Common myeloid progenitor, CD34-positive (primary cell): ENCODE results near the gene MED12.

Experiments
- CTCF ChIA-PET: fragments of 350-600 bp; sonication (Branson Sonifier 250); formaldehyde crosslinking; loops from one replicate; lab custom pipeline; 2021; ENCODE audit warnings: antibody characterized with exemption; lab: Charles Lee
- POLR2A ChIA-PET: fragments of 350-600 bp; sonication (Branson Sonifier 250); formaldehyde crosslinking; loops from one replicate; lab custom pipeline; 2021; ENCODE audit warnings: antibody characterized with exemption; lab: Charles Lee
- DNase-seq, 3 donors: peaks; one replicate each; pipeline versions ENCODE4 v3.0.0 to v3.0.0-alpha.2; 2013
- H3K27ac ChIP-seq, 2 experiments: 1 replicate in 1 of 2; 2 replicates in 1 of 2; pipeline ENCODE4 v1.7.0; 2013; ENCODE audit warnings: inconsistent platforms in 2 of 2, low read length in 2 of 2, mild to moderate bottlenecking in 2 of 2, low read depth in 1 of 2, moderate library complexity in 1 of 2; ENCODE audit not compliant: severe bottlenecking in 2 of 2, insufficient read depth in 1 of 2, poor library complexity in 1 of 2
- H3K27me3 ChIP-seq, 5 experiments: replicated peaks in 2 of 5; 1 replicate in 3 of 5; 2 replicates in 2 of 5; pipeline versions ENCODE4 v1.6.1 to v1.7.0; 2013; ENCODE audit warnings: low read length in 4 of 5, mild to moderate bottlenecking in 2 of 5, moderate library complexity in 2 of 5, inconsistent platforms in 1 of 5; ENCODE audit not compliant: insufficient read depth in 5 of 5, control insufficient read depth in 4 of 5
- H3K36me3 ChIP-seq, 4 experiments: 1 replicate in 2 of 4; 2 replicates in 2 of 4; pipeline versions ENCODE4 v1.6.1 to v1.7.0; 2013; ENCODE audit warnings: low read length in 3 of 4, control low read depth in 1 of 4, mild to moderate bottlenecking in 1 of 4; ENCODE audit not compliant: control insufficient read depth in 4 of 4, insufficient read depth in 4 of 4
- H3K4me1 ChIP-seq, 4 experiments: 1 replicate in 3 of 4; 2 replicates in 1 of 4; pipeline versions ENCODE4 v1.6.1 to v1.7.1; 2013; ENCODE audit warnings: low read length in 3 of 4, mild to moderate bottlenecking in 3 of 4, control low read depth in 1 of 4, inconsistent platforms in 1 of 4, moderate library complexity in 1 of 4; ENCODE audit not compliant: control insufficient read depth in 4 of 4, insufficient read depth in 4 of 4; ENCODE audit errors: control extremely low read depth in 1 of 4
- H3K4me3 ChIP-seq, 7 experiments: 1 replicate in 4 of 7; 2 replicates in 3 of 7; pipeline versions ENCODE4 v1.5.1 to v1.7.0; 2013; ENCODE audit warnings: mild to moderate bottlenecking in 7 of 7, low read length in 6 of 7, moderate library complexity in 6 of 7, inconsistent platforms in 2 of 7, low read depth in 2 of 7, control low read depth in 1 of 7; ENCODE audit not compliant: insufficient read depth in 4 of 7, control insufficient read depth in 1 of 7; ENCODE audit errors: extremely low read depth in 1 of 7
- H3K9me3 ChIP-seq, 5 experiments: 1 replicate in 4 of 5; 2 replicates in 1 of 5; pipeline versions ENCODE4 v1.6.1 to v1.7.1; 2013; ENCODE audit warnings: low read length in 4 of 5, mild to moderate bottlenecking in 2 of 5, inconsistent platforms in 1 of 5, low read depth in 1 of 5, moderate library complexity in 1 of 5; ENCODE audit not compliant: control insufficient read depth in 4 of 5, insufficient read depth in 2 of 5; ENCODE audit errors: control extremely low read depth in 1 of 5
- WGBS: methylation state at CpG from one replicate; pipeline ENCODE4 v1.1.5; 2013; ENCODE audit not compliant: insufficient coverage; 5-methylcytosine and 5-hydroxymethylcytosine counted together

Gene MED12

DNA sequence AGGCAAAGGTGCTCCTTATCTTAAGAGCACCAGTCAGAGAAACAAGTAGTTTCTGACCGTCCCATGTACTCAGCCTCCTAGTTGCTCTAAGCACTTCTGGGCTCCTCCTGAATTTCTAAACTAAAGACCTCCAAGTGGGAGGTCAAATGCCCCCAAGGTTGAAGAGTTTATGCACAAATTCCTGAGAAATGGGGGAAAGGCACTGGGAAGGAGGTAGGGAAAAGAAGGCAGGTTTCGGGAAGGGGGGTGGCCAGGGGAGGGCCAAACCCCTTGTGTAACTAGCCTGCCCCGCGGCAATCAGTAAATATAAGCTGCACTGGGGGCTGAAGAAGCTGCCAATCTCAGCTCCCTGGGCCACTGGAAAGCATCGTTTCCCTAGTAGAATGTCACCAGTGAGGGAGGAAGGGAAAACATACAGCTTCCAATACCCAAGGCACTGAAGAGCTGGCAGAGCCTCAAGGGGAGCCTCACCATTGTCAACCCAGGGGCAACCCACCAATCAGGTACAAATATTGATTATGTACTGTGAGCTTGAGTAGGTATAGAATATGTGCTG, 19.4 kb upstream of the MED12 start:
- Histone ChIP-seq H3K4me1 (peaks cover 0 to 59% (median 41%) of the 10 kb centered on the region in 4 experiments), H3K4me3 (no peak overlapping the region), H3K9me3 (no peaks in the 10 kb centered on the region), H3K27ac (no peak overlapping the region), H3K27me3 (peaks cover 0 to 20% (median 0%) of the 10 kb centered on the region in 5 experiments), H3K36me3 (peaks cover 0 to 5% (median 0%) of the 10 kb centered on the region in 4 experiments)
- WGBS, result 76% methylated on average over 4 of the region's 5 CpGs
- CTCF ChIA-PET, result interaction anchor here (0.9 to 8.3 kb wide), 8 partner anchors 9 to 81 kb away, joined by 3 to 109 read pairs (median 6); partner anchors contain the start of genes IL2RG and MED12
- DNase-seq, result no peak
- POLR2A ChIA-PET, result no interaction called here

DNA sequence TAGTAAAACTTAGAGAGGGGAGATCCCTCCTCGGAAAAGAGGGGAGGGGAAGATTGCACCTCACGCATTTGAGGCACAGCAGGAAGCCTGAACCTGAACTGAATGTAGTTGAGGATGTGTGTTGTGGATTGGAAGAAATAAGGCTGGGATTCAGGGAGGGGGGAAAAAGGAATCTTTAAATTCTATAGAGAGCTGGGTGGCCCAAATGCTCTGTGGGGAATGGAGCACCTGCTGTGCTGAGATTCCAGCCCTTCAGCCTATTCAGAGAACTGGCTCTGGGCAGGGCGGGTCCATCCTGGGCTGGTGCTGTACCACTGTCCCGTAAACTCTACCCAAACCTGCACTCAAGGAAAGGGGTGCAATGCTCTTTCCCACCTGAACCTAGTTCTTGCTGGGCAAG, 18.7 kb upstream of the MED12 start:
- Histone ChIP-seq H3K4me3 (no peak overlapping the region), H3K27ac (no peak overlapping the region), H3K9me3 (no peaks in the 10 kb centered on the region), H3K27me3 (peaks cover 0 to 23% (median 0%) of the 10 kb centered on the region in 5 experiments), H3K36me3 (peaks cover 0 to 5% (median 0%) of the 10 kb centered on the region in 4 experiments), H3K4me1 (peaks cover 6 to 66% (median 48%) of the 10 kb centered on the region in 4 experiments)
- ChIA-PET CTCF (interaction anchor here (0.9 to 8.3 kb wide), 8 partner anchors 10 to 81 kb away, joined by 3 to 109 read pairs (median 6); partner anchors contain the start of genes IL2RG and MED12), POLR2A (interaction anchor here (1.1 kb wide), 1 partner anchor 31 kb away, joined by 3 read pairs; no protein-coding TSS in a partner anchor)
- DNase-seq, result no peak
- WGBS, result 70% methylated on average over 4 of the region's 4 CpGs

DNA sequence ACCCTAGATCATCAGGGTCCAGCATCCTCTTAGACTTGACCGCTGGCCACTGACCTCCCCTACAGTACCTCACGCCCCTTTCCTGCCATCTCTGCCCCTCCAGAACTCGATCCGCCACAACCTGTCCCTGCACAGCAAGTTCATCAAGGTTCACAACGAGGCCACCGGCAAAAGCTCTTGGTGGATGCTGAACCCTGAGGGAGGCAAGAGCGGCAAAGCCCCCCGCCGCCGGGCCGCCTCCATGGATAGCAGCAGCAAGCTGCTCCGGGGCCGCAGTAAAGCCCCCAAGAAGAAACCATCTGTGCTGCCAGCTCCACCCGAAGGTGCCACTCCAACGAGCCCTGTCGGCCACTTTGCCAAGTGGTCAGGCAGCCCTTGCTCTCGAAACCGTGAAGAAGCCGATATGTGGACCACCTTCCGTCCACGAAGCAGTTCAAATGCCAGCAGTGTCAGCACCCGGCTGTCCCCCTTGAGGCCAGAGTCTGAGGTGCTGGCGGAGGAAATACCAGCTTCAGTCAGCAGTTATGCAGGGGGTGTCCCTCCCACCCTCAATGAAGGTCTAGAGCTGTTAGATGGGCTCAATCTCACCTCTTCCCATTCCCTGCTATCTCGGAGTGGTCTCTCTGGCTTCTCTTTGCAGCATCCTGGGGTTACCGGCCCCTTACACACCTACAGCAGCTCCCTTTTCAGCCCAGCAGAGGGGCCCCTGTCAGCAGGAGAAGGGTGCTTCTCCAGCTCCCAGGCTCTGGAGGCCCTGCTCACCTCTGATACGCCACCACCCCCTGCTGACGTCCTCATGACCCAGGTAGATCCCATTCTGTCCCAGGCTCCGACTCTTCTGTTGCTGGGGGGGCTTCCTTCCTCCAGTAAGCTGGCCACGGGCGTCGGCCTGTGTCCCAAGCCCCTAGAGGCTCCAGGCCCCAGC, 17.6 kb upstream of the MED12 start:
- CTCF ChIA-PET, result interaction anchor here (0.9 to 8.3 kb wide), 12 partner anchors 10 to 102 kb away, joined by 3 to 109 read pairs (median 6); partner anchors contain the start of genes IL2RG and MED12
- no peak overlapping the region for H3K4me3 ChIP-seq
- peaks cover 8 to 66% (median 51%) of the 10 kb centered on the region in 4 experiments for H3K4me1 ChIP-seq
- peaks cover 0 to 15% (median 0%) of the 10 kb centered on the region in 5 experiments for H3K27me3 ChIP-seq
- no peak overlapping the region for H3K27ac ChIP-seq
- POLR2A ChIA-PET, result interaction anchor here (0.9 to 1.2 kb wide), 3 partner anchors 18 to 29 kb away, joined by 3 to 14 read pairs (median 3); partner anchors contain the start of gene MED12
- peaks cover 0 to 5% (median 0%) of the 10 kb centered on the region in 4 experiments for H3K36me3 ChIP-seq
- peak in 2 of 3 donors; percentile 27 to 38 for DNase-seq
- no peaks in the 10 kb centered on the region for H3K9me3 ChIP-seq
- 71% methylated on average over 28 of the region's 31 CpGs for WGBS

DNA sequence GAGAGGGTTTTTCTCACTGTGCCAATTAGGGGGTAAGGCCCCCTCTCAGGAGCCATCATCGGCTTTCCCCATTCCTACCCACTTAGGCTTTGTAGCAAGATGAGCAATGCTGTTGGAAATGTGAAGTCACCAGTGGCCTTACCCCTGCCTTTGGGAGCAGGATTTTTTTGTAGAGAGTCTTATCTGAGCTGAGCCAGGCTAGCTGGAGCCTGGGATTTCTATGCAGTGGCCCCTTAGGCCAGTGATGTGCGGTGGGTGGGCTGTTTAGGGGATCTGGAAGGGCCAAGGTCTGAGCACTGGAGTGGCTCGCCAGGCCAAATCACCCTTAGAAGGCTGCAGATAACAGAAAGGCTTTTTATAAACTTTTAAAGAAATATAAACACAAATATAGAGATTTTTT, 16.1 kb upstream of the MED12 start:
- ChIA-PET POLR2A (interaction anchor here (1.2 to 2.3 kb wide), 3 partner anchors 9 to 27 kb away, joined by 3 to 13 read pairs (median 9); partner anchors contain the start of genes IL2RG and MED12), CTCF (interaction anchor here (1.1 to 8.3 kb wide), 10 partner anchors 10 to 132 kb away, joined by 3 to 109 read pairs (median 7); partner anchors contain the start of genes IL2RG and MED12)
- Histone ChIP-seq H3K27me3 (peaks cover 0 to 11% (median 0%) of the 10 kb centered on the region in 5 experiments), H3K36me3 (peaks cover 0 to 5% (median 0%) of the 10 kb centered on the region in 4 experiments), H3K4me1 (peaks cover 13 to 71% (median 56%) of the 10 kb centered on the region in 4 experiments), H3K9me3 (no peaks in the 10 kb centered on the region), H3K27ac (peak overlapping the region in 1 of 2 experiments; percentile 82), H3K4me3 (no peak overlapping the region)
- WGBS, result 60% methylated on average over 1 of the region's 3 CpGs
- DNase-seq, result no peak

DNA sequence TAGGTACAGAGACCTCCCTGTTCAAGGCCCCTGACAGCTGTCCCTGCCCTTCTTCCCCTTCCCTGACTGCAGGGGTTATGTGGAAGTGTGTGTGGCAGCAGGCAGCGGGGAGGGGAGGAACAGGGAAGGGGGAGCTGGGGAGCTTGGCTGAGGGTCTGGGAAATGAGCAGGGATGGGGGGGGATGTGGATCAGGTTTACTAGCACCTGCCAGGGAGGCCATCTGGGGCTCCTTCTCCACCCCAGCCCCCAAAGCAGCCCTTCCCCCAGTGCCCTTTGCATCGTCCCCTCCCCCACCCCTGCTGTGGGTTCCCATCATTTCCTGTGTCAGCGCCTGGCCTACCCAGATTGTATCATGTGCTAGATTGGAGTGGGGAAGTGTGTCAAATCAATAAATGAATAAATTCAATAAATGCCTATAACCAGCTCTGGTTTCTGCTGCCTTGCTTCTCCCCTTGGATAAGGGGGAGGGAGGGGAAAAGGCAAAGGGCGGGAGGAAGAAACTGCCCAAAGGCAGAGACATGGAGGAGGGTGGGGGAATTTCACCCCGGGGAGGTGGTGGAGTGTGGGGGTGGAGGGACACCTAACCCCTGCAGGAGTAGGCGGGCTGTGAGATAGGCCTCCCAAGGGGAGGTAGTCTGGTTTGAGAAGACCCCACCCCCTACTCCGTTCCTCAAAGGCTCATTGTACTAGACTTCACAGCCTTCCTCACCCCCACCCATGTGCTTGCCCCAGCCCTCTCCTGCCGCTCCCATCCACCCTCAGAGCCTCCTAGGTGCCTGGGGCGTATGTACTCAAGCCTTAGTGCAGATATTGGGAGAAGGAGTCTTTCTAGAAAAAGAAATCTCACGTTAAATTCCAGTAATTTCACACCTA, 15.0 kb upstream of the MED12 start:
- 10% methylated on average over 2 of the region's 10 CpGs for WGBS
- peak overlapping the region; percentile 67 to 82 for H3K27ac ChIP-seq
- H3K36me3 ChIP-seq, result peaks cover 0 to 5% (median 0%) of the 10 kb centered on the region in 4 experiments
- ChIA-PET CTCF (interaction anchor here (1.2 to 8.3 kb wide), 6 partner anchors 9 to 133 kb away, joined by 3 to 109 read pairs (median 18); partner anchors contain the start of genes IL2RG and MED12), POLR2A (interaction anchor here (1.2 to 2.3 kb wide), 3 partner anchors 8 to 26 kb away, joined by 3 to 13 read pairs (median 9); partner anchors contain the start of genes IL2RG and MED12)
- peaks cover 0 to 11% (median 0%) of the 10 kb centered on the region in 5 experiments for H3K27me3 ChIP-seq
- H3K4me3 ChIP-seq, result peak overlapping the region in 5 of 7 experiments; percentile 9 to 64 (median 40)
- no peaks in the 10 kb centered on the region for H3K9me3 ChIP-seq
- peaks cover 16 to 71% (median 61%) of the 10 kb centered on the region in 4 experiments for H3K4me1 ChIP-seq
- peak; percentile 60 to 86 (median 84) for DNase-seq
